Measurements from ENCODE around the gene LKAAEAR1. TPM values are rescaled to one million over a fixed set of nuclear protein-coding genes. Genes with fewer than 3 reads are reported as not detected.
"Not testable (repeated sequence)": the region's sequence is repeated elsewhere in the genome, so short reads cannot be mapped to it uniquely, and the experiment has no call there.

Gene LKAAEAR1
- total RNA-seq, 6 experiments from 2014 or later = not detected

- H3K36me3 ChIP-seq = no peaks in the 10 kb centered on the region
- no peaks in the 10 kb centered on the region for H3K27me3 ChIP-seq
- no peak overlapping the region for H3K27ac ChIP-seq
- intact Hi-C loops (cut with DNase I) = no loop called here
- 69% methylated on average over 5 of the region's 11 CpGs for WGBS (ENCODE audit: insufficient coverage, low coverage, low lambda C conversion rate, missing lambda C conversion rate)
- H3K4me1 ChIP-seq = no peaks in the 10 kb centered on the region
- no peak overlapping the region for H3K4me3 ChIP-seq
- DNase-seq = peak in 2 of 3 donors; percentile 27 to 34
- no peak for TF ChIP-seq POLR2A (IDR thresholded peaks at IDR 0.05)
- TF ChIP-seq CTCF (IDR thresholded peaks at IDR 0.05) = no peak
- H3K9me3 ChIP-seq = no peaks in the 10 kb centered on the region
- no peak for ATAC-seq
These were observed 45.1 kb upstream of the LKAAEAR1 start for GRCh38 chr20:64129146-64129782.

DNA sequence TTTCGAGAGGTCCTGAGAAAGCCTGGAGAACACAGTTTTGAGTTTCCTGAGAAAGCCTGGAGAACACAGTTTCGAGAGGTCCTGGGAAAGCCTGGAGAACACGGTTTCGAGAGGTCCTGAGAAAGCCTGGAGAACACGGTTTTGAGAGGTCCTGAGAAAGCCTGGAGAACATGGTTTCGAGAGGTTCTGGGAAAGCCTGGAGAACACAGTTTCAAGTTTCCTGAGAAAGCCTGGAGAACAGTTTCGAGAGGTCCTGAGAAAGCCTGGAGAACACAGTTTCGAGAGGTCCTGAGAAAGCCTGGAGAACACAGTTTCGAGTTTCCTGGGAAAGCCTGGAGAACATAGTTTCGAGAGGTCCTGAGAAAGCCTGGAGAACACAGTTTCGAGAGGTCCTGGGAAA lies 39.3 kb upstream of the LKAAEAR1 start:
- H3K27ac ChIP-seq; ATAC-seq; intact Hi-C loops (cut with DNase I); H3K36me3 ChIP-seq; DNase-seq; H3K9me3 ChIP-seq; H3K27me3 ChIP-seq; H3K4me3 ChIP-seq; H3K4me1 ChIP-seq: not testable (repeated sequence)
- WGBS (ENCODE audit: insufficient coverage, low coverage, low lambda C conversion rate, missing lambda C conversion rate) = 64% methylated on average over 9 of the region's 11 CpGs

DNA sequence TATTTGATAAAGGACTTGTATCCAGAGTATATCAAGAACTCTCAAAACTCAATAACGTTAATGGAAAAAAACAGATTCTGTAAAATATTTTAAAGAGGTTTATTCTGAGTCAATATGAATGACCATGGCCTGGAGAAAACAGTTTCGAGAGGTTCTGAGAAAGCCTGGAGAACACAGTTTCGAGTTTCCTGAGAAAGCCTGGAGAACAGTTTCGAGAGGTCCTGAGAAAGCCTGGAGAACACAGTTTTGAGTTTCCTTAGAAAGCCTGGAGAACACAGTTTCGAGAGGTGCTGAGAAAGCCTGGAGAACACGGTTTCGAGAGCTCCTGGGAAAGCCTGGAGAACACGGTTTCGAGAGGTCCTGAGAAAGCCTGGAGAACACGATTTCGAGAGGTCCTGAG lies 38.7 kb upstream of the LKAAEAR1 start:
- 54% methylated on average over 11 of the region's 11 CpGs for WGBS (ENCODE audit: insufficient coverage, low coverage, low lambda C conversion rate, missing lambda C conversion rate)
- not testable (repeated sequence) for ATAC-seq

DNA sequence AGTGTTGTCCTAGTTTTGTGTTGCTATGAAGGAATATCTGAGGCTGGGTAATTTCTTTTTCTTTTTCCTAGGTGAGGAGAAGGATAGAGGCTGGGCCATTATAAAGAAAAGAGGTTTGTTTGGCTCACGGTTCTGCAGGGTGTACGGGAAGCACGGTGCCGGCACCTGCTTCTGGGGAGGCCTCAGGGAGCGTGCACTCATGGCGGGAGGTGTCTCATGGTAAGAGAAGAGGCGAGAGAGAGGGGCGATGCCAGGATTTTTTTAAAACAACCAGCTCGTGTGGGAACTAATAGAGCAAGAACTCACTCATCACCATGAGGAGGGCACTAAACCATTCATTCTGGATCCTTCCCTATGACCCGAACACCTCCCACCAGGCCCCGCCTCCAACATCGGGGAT lies 37.4 kb upstream of the LKAAEAR1 start:
- no peaks in the 10 kb centered on the region for H3K4me1 ChIP-seq
- no peaks in the 10 kb centered on the region for H3K36me3 ChIP-seq
- intact Hi-C loops (cut with DNase I) = no loop called here
- WGBS (ENCODE audit: insufficient coverage, low coverage, low lambda C conversion rate, missing lambda C conversion rate) = 61% methylated on average over 7 of the region's 12 CpGs
- DNase-seq (peak in 1 of 3 donors; percentile 30), ATAC-seq (no peak)
- TF ChIP-seq POLR2A (IDR thresholded peaks at IDR 0.05) (no peak), CTCF (IDR thresholded peaks at IDR 0.05) (no peak)
- H3K27ac ChIP-seq = no peak overlapping the region
- no peaks in the 10 kb centered on the region for H3K27me3 ChIP-seq
- H3K4me3 ChIP-seq = no peak overlapping the region
- H3K9me3 ChIP-seq = no peaks in the 10 kb centered on the region

More for the DNA sequence above, 38.7 kb upstream of the LKAAEAR1 start:
- H3K9me3 ChIP-seq; H3K4me1 ChIP-seq; H3K36me3 ChIP-seq; H3K27ac ChIP-seq; H3K4me3 ChIP-seq; H3K27me3 ChIP-seq; intact Hi-C loops (cut with DNase I): not testable (repeated sequence)
- peak in 1 of 3 donors; percentile 7 for DNase-seq

- TF ChIP-seq CTCF (IDR thresholded peaks at IDR 0.05) (no peak), POLR2A (IDR thresholded peaks at IDR 0.05) (no peak)
- Histone ChIP-seq H3K4me3 (no peak overlapping the region), H3K36me3 (no peaks in the 10 kb centered on the region), H3K27me3 (no peaks in the 10 kb centered on the region), H3K9me3 (no peaks in the 10 kb centered on the region), H3K27ac (no peak overlapping the region), H3K4me1 (no peaks in the 10 kb centered on the region)
- 17% methylated on average over 5 of the region's 14 CpGs for WGBS (ENCODE audit: insufficient coverage, low coverage, low lambda C conversion rate, missing lambda C conversion rate)
- peak in 2 of 4 donors; percentile 11 to 23 for ATAC-seq
- intact Hi-C loops (cut with DNase I) = no loop called here
- peak in 2 of 3 donors; percentile 45 to 50 for DNase-seq
These were observed 35.6 kb upstream of the LKAAEAR1 start for GRCh38 chr20:64119681-64120341.
